ENCODE results near the gene COQ9.

Gene COQ9

DNA sequence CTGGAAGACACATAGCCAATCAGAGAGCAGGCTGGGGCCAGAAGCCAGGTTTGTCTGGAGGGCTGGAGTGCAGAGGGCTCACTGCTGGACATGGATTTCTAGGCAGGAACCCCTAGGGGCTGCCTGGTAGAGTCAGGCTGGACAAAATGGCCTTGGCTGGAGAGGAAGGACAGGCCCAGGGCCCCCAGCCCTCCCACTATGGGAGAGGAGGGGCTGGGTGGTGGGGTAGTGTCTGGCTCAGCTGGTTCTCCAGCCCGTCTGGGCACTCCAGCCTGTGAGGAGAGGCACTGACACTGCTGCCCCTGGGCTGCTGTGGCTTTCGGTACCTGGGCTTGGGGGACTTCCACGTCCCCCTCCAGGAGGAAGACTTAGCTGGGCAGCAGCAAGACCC, 60.8 kb downstream of the COQ9 start:
- DNase-seq: no peak
- Histone ChIP-seq H3K4me1 (no peaks in the 10 kb centered on the region), H3K36me3 (peaks cover 10 to 14% (median 11%) of the 10 kb centered on the region in 3 donors), H3K4me3 (no peak overlapping the region), H3K27me3 (peaks cover 0 to 12% of the 10 kb centered on the region in 2 donors), H3K27ac (no peak overlapping the region), H3K9me3 (no peaks in the 10 kb centered on the region)
- intact Hi-C loops (cut with DNase I; ENCODE audit: low total_unique reads): no loop called here
- TF ChIP-seq, protein P1, sequence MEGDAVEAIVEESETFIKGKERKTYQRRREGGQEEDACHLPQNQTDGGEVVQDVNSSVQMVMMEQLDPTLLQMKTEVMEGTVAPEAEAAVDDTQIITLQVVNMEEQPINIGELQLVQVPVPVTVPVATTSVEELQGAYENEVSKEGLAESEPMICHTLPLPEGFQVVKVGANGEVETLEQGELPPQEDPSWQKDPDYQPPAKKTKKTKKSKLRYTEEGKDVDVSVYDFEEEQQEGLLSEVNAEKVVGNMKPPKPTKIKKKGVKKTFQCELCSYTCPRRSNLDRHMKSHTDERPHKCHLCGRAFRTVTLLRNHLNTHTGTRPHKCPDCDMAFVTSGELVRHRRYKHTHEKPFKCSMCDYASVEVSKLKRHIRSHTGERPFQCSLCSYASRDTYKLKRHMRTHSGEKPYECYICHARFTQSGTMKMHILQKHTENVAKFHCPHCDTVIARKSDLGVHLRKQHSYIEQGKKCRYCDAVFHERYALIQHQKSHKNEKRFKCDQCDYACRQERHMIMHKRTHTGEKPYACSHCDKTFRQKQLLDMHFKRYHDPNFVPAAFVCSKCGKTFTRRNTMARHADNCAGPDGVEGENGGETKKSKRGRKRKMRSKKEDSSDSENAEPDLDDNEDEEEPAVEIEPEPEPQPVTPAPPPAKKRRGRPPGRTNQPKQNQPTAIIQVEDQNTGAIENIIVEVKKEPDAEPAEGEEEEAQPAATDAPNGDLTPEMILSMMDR (IDR thresholded peaks at IDR 0.05): no peak

DNA sequence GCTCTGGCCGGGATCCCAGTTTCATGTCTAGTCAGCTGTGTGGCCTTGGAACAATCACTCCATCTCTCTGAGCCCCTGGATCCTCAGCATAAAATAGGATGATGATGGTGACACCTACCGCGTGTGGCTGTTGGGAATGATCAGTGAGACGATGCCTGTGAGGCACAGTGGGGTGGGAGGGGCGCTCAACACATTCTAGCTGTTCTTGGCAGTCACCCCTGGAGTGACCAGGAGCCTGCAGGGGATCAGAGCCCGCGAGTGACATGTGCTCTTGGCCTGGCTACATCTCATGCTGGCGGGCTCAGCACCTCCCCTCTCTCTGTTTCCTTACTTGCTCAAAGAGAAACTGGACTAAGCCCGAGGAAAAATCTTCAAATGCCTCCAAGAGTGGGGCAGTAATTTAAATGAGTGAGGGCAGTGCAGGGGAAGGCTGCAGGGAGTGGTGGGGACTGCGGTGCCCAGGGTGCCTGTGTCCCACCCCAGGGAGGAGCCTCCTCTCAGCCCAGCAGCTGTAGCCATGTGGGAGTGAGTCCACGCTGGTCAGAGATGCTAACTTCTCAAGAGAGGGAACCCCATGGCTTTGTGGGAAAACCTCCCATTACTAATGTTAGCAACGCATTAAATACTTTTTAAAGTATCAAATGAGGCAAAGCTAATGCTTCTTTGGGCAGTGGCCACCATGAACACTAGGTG, 62.1 kb downstream of the COQ9 start:
- H3K27me3 ChIP-seq: peaks cover 0 to 12% of the 10 kb centered on the region in 2 donors
- DNase-seq: no peak
- intact Hi-C loops (cut with DNase I; ENCODE audit: low total_unique reads): no loop called here

DNA sequence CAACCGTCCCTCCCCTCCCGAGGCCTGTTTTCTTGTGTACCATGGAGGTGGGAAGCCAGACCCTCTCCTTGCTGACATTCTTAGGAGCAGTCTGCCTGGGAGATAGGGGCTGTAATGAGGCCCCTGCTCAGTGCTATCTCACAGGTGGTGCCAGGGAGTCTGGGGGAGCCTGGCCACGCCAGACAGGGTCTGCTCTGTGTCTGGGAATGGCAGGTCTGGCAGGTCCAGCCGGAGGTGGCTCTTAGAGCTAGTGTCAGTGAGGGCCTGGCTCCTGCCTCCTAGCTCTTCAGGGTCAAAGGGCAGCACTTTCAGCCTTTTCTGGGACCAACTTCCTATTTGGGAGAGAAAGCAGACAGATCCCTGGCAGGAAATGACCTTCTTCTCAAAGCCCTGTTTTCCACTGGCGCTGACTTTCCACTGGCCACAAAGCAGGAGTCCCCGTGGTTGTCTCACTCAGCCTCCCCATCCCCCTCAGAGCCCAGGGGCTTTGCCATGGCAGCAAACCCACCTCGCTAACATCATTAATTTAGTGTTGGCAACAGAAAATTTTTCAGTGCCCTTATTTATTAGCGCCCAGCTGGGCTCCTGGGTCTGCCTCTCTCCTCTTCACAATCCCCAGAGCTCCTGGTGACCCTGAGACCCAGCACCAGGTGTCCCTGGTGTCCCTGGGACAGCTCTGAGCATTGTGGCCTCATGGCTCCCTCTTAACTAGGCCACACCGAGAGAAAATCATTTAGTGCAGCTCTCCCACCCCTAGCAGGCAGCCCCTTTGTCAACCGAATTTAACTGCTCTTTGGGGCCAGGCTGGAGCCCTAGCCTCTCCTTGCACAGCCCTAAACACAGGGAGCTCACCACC, 63.0 kb downstream of the COQ9 start:
- Histone ChIP-seq H3K36me3 (peaks cover 28 to 33% (median 28%) of the 10 kb centered on the region in 3 donors), H3K27ac (no peak overlapping the region), H3K27me3 (peaks cover 0 to 12% of the 10 kb centered on the region in 2 donors), H3K4me3 (no peak overlapping the region), H3K9me3 (no peaks in the 10 kb centered on the region), H3K4me1 (no peaks in the 10 kb centered on the region)
- no peak for DNase-seq
- TF ChIP-seq, protein P1 (IDR thresholded peaks at IDR 0.05): no peak
- intact Hi-C loops (cut with DNase I; ENCODE audit: low total_unique reads): no loop called here

More for the DNA sequence above, 62.1 kb downstream of the COQ9 start:
- H3K27ac ChIP-seq: no peak overlapping the region
- no peaks in the 10 kb centered on the region for H3K4me1 ChIP-seq
- H3K9me3 ChIP-seq: no peaks in the 10 kb centered on the region
- no peak overlapping the region for H3K4me3 ChIP-seq
- peaks cover 22 to 26% (median 25%) of the 10 kb centered on the region in 3 donors for H3K36me3 ChIP-seq
- TF ChIP-seq, protein P1 (IDR thresholded peaks at IDR 0.05): no peak
